GM19395 (cell line): ENCODE data around the gene MICB.
"Not testable (repeated sequence)": the region's sequence is repeated elsewhere in the genome, so short reads cannot be mapped to it uniquely, and the experiment has no call there.

ENCODE experiments used
- ATAC-seq: cut with Tn5 transposase; IDR thresholded peaks from one replicate; pipeline ENCODE4 v1.9.1; 2021; ENCODE audit warnings: mild to moderate bottlenecking, moderate library complexity; ENCODE audit not compliant: unreplicated experiment

Gene MICB

GRCh38 chr6:31497531-31498476 lies at the start of gene MICB:
MICB (plus strand) TSS chr6:31498145; CDS start chr6:31498194, 49 bp downstream.
- peak; percentile 56 for ATAC-seq

DNA sequence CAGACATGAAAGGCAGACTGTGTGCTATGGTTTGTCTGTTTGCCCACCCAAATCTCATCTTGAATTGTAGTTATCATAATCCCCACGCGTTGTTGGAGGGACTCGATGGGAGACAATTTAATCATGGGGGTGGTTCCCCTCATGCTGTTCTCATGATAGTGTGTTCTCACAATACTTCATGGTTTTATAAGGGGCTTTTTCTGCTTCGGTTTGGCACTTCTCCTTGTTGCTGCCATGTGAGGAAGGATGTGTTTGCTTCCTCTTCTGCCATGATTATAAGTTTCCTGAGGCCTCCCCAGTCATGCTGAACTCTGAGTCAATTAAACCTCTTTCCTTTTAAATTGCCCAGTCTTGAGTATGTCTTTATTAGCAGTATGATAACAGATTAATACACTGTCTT lies 47.2 kb upstream of the MICB start:
- ATAC-seq, result no peak

DNA sequence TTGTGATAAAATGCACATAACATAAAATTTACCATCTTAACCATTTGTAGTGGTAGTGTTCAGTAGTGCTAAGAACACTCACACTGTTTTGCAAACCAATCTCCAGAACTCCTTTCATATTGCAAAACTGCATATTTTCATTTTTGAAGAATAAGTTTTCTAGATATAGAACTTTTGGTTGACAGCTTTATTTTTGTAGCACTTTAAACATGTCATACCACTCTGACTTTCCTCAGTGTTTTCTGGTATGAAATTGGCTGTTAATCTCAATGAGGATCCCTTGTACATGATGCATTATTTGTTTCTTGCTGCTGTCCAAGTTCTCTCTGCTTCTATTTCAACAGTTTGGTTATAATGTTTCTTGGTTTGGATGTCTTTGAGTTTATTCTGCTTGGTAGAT lies 45.1 kb upstream of the MICB start:
- ATAC-seq, result no peak

DNA sequence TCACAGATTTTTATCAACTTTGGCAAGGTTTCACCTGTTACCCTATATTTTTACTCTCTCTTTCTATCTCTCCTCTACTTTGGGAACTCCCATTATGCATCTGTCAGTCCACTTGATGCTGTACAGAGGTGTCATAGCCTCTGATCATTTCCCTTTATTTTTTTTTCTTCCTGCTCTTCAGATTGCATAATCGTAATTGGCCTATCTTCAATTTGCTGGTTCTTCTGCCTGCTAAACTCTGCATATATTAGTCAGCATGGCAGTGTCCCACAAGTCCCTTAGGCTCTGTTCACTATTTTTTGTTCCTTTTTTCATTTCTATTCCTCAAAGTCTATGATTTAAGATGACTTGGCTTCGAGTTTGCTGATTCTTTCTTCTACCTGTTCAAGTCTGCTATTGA lies 44.7 kb upstream of the MICB start:
- no peak for ATAC-seq

DNA sequence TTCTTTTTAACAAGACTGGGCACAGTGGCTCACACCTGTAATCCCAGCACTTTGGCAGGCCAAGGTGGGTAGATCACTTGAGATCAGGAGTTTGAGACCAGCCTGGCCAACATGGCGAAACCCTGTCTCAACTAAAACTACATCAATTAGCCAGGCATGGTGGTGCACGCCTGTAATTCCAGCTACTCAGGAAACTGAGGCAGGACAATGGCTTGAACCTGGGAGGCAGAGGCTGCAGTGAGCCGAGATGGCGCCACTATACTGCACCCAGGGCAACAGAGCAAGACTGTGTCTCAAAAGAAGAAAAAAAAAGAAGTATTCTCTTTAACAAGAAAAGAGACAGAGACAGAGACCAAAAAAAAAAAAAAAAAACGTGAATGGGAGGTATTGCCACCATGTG lies 38.1 kb upstream of the MICB start:
- not testable (repeated sequence) for ATAC-seq

GRCh38 chr6:31460361-31461025 lies 37.5 kb upstream of the MICB start:
- no peak for ATAC-seq

- ATAC-seq, result no peak
Measured at GRCh38 chr6:31462026-31462963, 35.6 kb upstream of the MICB start.

- ATAC-seq, result peak; percentile 85
Measured at GRCh38 chr6:31462964-31463870, 34.7 kb upstream of the MICB start.

- ATAC-seq, result no peak
Measured at GRCh38 chr6:31464252-31465184, 33.4 kb upstream of the MICB start.

DNA sequence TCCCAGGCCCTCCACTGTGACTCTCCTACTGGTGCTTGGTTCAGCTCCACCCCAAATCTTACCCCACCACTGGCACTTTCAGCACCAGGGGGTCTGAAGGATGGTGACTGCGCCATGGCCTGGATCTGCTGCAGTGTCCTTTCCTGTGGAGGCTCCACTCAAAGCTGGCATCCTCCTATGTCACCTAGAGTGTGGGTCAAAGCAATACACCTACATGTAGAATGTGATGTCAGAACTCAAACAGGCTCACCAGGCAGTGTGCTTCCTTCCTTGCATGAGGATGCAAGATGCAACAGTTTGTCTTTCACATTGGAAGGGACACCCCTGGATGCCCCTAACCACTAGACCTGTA lies 32.8 kb upstream of the MICB start:
- ATAC-seq, result no peak

DNA sequence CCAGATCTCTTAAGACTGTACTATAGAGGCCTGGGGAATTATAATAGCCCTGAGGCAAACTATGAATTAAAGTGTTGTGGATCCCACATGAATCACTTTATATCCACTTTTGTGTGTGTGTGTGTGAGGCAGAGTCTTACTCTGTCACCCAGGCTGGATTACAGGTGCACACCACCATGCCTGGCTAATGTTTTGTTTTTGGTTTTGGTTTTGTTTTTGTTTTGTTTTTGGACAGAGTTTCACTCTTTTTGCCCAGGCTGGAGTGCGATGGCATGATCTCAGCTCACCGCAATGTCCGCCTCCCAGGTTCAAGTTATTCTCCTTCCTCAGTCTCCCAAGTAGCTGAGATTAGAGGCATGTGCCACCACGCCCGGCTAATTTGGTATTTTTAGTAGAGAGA lies 32.2 kb upstream of the MICB start:
- no peak for ATAC-seq

- ATAC-seq, result no peak
Measured at GRCh38 chr6:31466466-31466865, 31.5 kb upstream of the MICB start.

DNA sequence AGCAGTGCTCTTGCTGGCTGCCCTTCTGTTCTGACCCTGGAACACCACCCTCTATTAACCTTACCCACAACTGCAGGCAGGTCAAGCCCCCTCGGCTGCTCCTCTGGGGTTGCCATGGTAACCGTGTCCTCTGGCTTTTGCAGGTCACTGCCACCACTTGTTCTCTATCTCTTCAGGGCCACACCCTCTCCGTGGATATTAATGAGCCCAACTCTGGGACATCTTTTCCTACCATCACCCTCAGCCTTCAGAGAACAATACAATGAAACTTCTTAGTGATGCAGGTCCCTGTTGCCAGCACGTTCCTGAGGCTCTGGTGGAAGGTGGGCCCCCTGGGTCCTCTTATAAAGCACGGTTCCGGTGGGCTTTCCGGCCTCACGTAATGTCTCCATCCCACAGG lies 30.8 kb upstream of the MICB start:
- no peak for ATAC-seq

DNA sequence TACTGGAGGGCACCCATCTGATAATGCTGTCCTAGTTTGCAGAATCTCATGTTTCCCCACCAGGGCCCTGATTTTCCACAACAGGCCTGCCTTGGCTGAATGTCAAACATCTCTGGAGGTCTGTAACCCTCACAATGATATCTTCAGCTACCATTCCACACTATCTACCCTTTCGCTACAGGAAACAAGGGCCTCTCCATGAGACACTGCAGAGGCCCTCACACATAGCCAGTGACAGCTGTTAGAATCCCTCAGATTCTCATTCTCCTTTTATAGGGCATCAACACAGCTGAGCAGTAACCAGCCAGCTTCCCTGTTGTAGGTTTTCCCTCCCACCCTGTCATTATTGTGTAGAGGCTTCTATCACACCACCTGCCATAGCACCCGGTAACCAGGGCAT lies 29.6 kb upstream of the MICB start:
- no peak for ATAC-seq

DNA sequence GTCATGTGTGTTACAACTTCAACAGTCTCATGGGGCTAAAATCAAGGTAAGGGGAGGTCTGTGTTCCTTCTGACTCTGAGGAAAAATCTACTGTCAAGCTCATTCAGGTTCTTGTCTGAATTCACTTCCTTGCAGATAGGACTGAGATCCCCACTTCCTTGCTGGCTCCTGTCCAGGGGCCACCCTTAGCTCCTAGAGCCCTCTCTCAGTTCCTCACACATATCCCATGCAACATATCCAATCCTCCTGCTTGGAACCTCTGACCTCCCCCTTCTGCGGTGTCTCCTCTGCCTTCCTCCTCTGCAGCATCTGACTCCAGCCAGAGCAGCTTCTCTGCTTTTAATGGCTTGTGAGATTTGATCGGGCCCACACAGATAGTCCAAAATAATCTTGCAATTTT lies 27.1 kb upstream of the MICB start:
- no peak for ATAC-seq

GRCh38 chr6:31471711-31472110 lies 26.2 kb upstream of the MICB start:
- no peak for ATAC-seq

- ATAC-seq, result no peak
Measured at GRCh38 chr6:31472259-31472658, 25.7 kb upstream of the MICB start.

DNA sequence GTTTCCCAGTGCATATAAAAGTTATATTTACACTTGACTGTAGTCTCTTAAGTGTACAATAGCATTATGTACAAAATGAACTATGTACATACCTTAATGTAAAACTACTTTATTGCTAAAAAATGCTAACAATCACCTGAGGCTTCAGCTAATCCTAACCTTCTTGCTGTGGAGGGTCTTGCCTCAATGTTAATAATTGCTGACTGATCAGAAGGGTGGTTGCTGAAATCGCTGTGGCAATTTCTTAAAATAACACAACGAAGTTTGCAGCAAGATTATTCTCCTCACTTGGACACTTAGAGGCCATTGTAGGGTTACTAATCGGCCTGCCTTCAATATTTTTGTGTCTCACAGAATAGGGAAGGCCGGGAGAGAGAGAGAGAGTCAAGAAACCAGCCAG lies 24.7 kb upstream of the MICB start:
- ATAC-seq, result no peak
